Esophagus muscularis mucosa (tissue), 4 donors: ENCODE data around the gene LSM10. TPM values are rescaled to one million over a fixed set of nuclear protein-coding genes. Genes with fewer than 3 reads are reported as not detected.
A peak's percentile ranks its signal among the peaks of the same experiment; 100 is the strongest.

Experiments
- DNase-seq: peaks from one replicate; pipeline ENCODE4 v3.0.0-alpha.2; 2017; ENCODE audit errors: extremely low spot score
- H3K27ac ChIP-seq, 4 donors: fragments of 200-600 bp; sonication (generic); replicated peaks in 1 of 4; 1 replicate in 3 of 4; 2 replicates in 1 of 4; pipeline ENCODE4 v1.5.1; 2016 to 2019; ENCODE audit warnings: mild to moderate bottlenecking in 1 of 4
- H3K27me3 ChIP-seq, 4 donors: fragments of 200-600 bp; sonication (generic); one replicate each; pipeline versions ENCODE4 v1.5.1 to v1.6.0; 2016 to 2019
- H3K36me3 ChIP-seq, 4 donors: fragments of 200-600 bp; sonication (generic); one replicate each; pipeline ENCODE4 v1.5.1; 2016 to 2019
- H3K4me1 ChIP-seq, 4 donors: fragments of 200-600 bp; sonication (generic); one replicate each; pipeline ENCODE4 v1.5.1; 2016 to 2019
- H3K4me3 ChIP-seq, 4 donors: fragments of 200-600 bp; sonication (generic); 1 replicate in 2 of 4; 2 replicates in 2 of 4; pipeline ENCODE4 v1.5.1; 2016 to 2019; ENCODE audit warnings: mild to moderate bottlenecking in 4 of 4, moderate library complexity in 1 of 4
- H3K9me3 ChIP-seq, 4 donors: fragments of 200-600 bp; sonication (generic); 1 replicate in 3 of 4; 2 replicates in 1 of 4; pipeline ENCODE4 v1.5.1; 2016 to 2019
- EP300 ChIP-seq: sonication (generic); formaldehyde crosslinking; IDR thresholded peaks from one replicate; pipeline ENCODE4 v1.6.1; 2017; ENCODE audit warnings: antibody characterized with exemption
- POLR2A ChIP-seq: fragments of 450-650 bp; IDR thresholded peaks from one replicate; pipeline ENCODE4 v1.6.1; 2017; ENCODE audit warnings: antibody characterized with exemption, moderate library complexity, mild to moderate bottlenecking, low read depth
- POLR2AphosphoS5 ChIP-seq, 2 donors: sonication (generic); formaldehyde crosslinking; IDR thresholded peaks; one replicate each; pipeline ENCODE4 v1.6.1; 2017; ENCODE audit warnings: antibody characterized with exemption in 2 of 2
- WGBS: methylation state at CpG from one replicate; pipeline ENCODE4 v1.1.5; 2018; 5-methylcytosine and 5-hydroxymethylcytosine counted together
- intact Hi-C: fragments of 100-400 bp; cut with DNase I; formaldehyde crosslinking; loops from one replicate; pipeline ENCODE4 v1.15.1; 2023
- total RNA-seq, 4 donors: library from RNA; depleted of rRNA; stranded (reverse); fragments of >200 nt; gene quantifications; one replicate each; pipeline versions ENCODE4 v1.1.0 to v1.2.1, GENCODE V29; 2016
- TF ChIP-seq, protein P1 (sequence below), 3 experiments: fragments of 200-600 bp in 2 of 3; fragments of 450-650 bp in 1 of 3; sonication (generic) in 2 of 3; IDR thresholded peaks; one replicate each; pipeline ENCODE4 v1.5.1; 2017 to 2019; ENCODE audit warnings: antibody characterized with exemption in 3 of 3, mild to moderate bottlenecking in 2 of 3, moderate library complexity in 1 of 3

LSM10 gene
- total RNA-seq, 4 donors from 2014 or later, result 42.2 to 64.5 (median 59.5) TPM

GRCh38 chr1:36406440-36406839 lies 8.7 kb upstream of the LSM10 start:
- Histone ChIP-seq H3K4me3 (no peak overlapping the region), H3K4me1 (no peaks in the 10 kb centered on the region), H3K27me3 (no peaks in the 10 kb centered on the region), H3K27ac (no peak overlapping the region), H3K36me3 (no peaks in the 10 kb centered on the region), H3K9me3 (no peaks in the 10 kb centered on the region)
- DNase-seq, result no peak
- WGBS, result 71% methylated on average over 1 of the region's 1 CpG
- intact Hi-C loops, result no loop called here
- TF ChIP-seq EP300 (no peak), POLR2A (no peak), POLR2AphosphoS5 (IDR thresholded peaks at IDR 0.05) (no peak)
- TF ChIP-seq, protein P1, sequence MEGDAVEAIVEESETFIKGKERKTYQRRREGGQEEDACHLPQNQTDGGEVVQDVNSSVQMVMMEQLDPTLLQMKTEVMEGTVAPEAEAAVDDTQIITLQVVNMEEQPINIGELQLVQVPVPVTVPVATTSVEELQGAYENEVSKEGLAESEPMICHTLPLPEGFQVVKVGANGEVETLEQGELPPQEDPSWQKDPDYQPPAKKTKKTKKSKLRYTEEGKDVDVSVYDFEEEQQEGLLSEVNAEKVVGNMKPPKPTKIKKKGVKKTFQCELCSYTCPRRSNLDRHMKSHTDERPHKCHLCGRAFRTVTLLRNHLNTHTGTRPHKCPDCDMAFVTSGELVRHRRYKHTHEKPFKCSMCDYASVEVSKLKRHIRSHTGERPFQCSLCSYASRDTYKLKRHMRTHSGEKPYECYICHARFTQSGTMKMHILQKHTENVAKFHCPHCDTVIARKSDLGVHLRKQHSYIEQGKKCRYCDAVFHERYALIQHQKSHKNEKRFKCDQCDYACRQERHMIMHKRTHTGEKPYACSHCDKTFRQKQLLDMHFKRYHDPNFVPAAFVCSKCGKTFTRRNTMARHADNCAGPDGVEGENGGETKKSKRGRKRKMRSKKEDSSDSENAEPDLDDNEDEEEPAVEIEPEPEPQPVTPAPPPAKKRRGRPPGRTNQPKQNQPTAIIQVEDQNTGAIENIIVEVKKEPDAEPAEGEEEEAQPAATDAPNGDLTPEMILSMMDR (IDR thresholded peaks at IDR 0.05), result no peak

DNA sequence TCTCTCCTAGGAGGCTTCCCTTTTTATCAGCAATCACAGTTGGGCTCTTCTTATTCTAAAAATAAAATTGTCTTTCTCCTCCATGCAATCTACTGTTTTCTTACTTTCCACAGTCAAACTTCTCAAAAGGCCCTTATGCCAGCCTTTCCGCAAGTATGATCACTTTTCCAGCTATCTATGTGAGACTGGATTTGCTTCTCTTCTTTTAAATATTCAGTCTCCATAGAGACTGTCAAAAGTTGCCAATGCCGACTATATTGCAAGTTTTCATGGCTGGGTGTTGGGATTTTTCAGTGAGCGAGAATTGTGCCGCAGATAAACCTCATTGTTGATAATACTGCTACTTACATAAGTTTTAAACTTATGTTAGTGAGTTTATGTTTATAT lies 4.8 kb upstream of the LSM10 start:
- H3K4me3 ChIP-seq, result no peak overlapping the region
- TF ChIP-seq POLR2A, result no peak
- TF ChIP-seq, protein P1 (IDR thresholded peaks at IDR 0.05), result no peak
- no peak for TF ChIP-seq POLR2AphosphoS5 (IDR thresholded peaks at IDR 0.05)
- no peak for TF ChIP-seq EP300
- H3K27me3 ChIP-seq, result no peaks in the 10 kb centered on the region
- intact Hi-C loops, result no loop called here
- no peaks in the 10 kb centered on the region for H3K36me3 ChIP-seq
- 87% methylated on average over 4 of the region's 4 CpGs for WGBS
- H3K4me1 ChIP-seq, result peaks cover 5 to 10% (median 8%) of the 10 kb centered on the region in 4 donors
- no peaks in the 10 kb centered on the region for H3K9me3 ChIP-seq
- H3K27ac ChIP-seq, result no peak overlapping the region
- DNase-seq, result no peak

DNA sequence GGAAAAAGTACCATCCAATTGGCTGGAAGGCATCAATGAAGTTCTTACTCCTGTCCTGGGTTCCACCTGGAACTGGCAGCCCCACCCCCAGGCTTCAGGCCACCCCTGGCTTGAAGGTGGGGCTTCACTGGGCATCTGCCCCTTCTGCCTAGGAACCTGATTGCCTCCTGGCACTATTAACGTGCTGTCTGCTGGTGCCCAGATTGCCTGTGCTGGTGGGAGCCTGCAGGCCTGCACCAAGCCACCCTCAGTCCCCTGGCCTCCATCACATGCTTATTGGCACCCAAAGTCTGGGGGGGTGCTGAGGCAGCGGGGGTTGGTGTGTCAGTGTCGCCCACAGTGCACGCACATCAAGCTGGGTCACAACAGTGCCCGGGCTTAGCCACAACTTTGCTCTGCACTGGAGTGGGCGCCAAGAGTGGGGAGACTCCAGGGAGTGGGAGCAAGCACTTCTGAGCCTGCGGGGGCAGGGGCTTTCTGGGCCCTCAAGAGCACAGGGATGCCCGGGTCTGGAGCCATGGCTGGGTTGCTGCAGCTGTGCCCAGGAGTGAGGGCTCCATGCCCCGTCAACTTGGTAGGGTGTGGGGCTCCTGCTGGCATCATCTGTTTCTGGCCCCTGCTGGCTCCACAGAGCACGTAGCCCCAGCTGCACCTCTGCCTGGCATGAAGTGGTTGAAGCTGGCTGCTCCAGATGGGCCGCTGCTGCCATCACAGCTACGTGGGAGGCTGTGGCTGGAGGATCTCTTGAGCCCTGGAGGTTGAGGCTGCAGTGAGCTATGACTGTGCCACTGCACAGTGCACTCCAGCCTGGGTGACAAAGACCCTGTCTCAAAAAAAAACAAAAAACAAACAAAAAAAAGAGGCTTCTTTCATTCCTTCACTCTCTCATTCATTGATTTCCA lies 4.1 kb upstream of the LSM10 start:
- DNase-seq, result no peak
- Histone ChIP-seq H3K9me3 (no peaks in the 10 kb centered on the region), H3K27me3 (no peaks in the 10 kb centered on the region), H3K27ac (peak overlapping the region in 2 of 4 donors; percentile 20 to 25), H3K4me1 (peaks cover 5 to 13% (median 12%) of the 10 kb centered on the region in 4 donors), H3K4me3 (peak overlapping the region in 2 of 4 donors; percentile 23 to 37), H3K36me3 (no peaks in the 10 kb centered on the region)
- intact Hi-C loops, result no loop called here
- WGBS, result 100% methylated on average over 3 of the region's 12 CpGs
- TF ChIP-seq POLR2AphosphoS5 (IDR thresholded peaks at IDR 0.05), result no peak
- TF ChIP-seq, protein P1 (IDR thresholded peaks at IDR 0.05), result no peak

- DNase-seq, result peak; percentile 96
- Histone ChIP-seq H3K4me3 (peak overlapping the region in 2 of 4 donors; percentile 23 to 37), H3K36me3 (no peaks in the 10 kb centered on the region), H3K9me3 (no peaks in the 10 kb centered on the region), H3K4me1 (peaks cover 13 to 22% (median 20%) of the 10 kb centered on the region in 4 donors), H3K27me3 (no peaks in the 10 kb centered on the region), H3K27ac (peak overlapping the region in 3 of 4 donors; percentile 20 to 35 (median 25))
- intact Hi-C loops, result no loop called here
- WGBS, result 79% methylated on average over 14 of the region's 22 CpGs
- no peak for TF ChIP-seq EP300
- TF ChIP-seq, protein P1 (IDR thresholded peaks at IDR 0.05), result no peak
- TF ChIP-seq POLR2AphosphoS5 (IDR thresholded peaks at IDR 0.05), result peak; percentile 28
- TF ChIP-seq POLR2A, result peak; percentile 14
These were observed 3.3 kb upstream of the LSM10 start for GRCh38 chr1:36400825-36401601.
